Germinal center (tissue), 1 donor: ENCODE data around the gene TEX12.
A peak's percentile ranks its signal among the peaks of the same experiment; 100 is the strongest.
"Not testable (repeated sequence)": the region's sequence is repeated elsewhere in the genome, so short reads cannot be mapped to it uniquely, and the experiment has no call there.

Source experiments
- DNase-seq: peaks from one replicate; pipeline ENCODE4 v3.0.0; 2012; ENCODE audit warnings: mixed read lengths, low spot score

The TEX12 gene

GRCh38 chr11:112165049-112165448 is 2.1 kb upstream of the TEX12 start:
- no peak for DNase-seq

DNA sequence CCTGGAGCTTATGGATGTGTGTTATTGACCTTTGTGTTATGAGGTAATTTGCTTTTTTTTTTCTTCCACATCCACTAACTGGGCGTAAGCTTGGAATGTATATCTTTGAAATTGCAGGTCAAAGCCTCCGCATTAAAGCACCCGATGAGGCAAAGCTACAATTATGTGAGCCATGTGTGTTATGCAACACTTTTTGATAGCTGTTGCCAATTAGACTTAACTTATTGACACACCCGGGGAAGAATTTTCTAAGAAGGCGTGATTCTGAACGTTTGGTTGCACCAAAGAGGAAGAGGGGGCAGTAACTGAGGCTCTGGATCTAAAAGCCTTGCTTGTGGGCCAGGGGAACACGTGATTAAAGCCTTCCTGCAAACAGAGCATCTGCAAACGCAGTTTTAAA is 610 bp upstream of the TEX12 start:
- no peak for DNase-seq

GRCh38 chr11:112172362-112172994 is 5.3 kb downstream of the TEX12 start:
- DNase-seq = no peak

GRCh38 chr11:112173152-112173551 is 6.0 kb downstream of the TEX12 start:
- DNase-seq = no peak

- DNase-seq = peak; percentile 15
Observed at GRCh38 chr11:112174789-112175598, 7.8 kb downstream of the TEX12 start, which contains the start of gene BCO2. Gene BCO2, plus strand, starts transcription at chr11:112175512. Its CDS starts 90 bp downstream, at chr11:112175602.

DNA sequence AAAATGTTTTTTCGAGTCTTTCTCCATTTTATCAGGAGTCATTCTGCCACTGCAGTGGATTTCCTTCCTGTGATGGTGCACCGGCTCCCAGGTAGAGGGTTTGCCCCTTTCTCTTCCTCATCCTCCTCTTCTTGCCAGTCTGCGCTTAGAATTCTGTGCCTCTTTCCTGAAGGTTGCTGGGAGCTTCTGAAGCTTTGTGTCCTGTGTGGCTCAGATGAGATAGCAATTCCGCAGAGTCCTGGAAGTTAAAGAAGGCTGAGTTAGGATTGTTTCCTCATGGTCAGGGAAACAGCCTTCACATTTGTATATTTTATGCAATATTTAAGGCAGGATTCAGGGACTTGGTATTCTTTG is 8.4 kb downstream of the TEX12 start:
- no peak for DNase-seq

- DNase-seq = no peak
Observed at GRCh38 chr11:112176077-112176476, 8.9 kb downstream of the TEX12 start.

GRCh38 chr11:112177589-112177988 is 10.4 kb downstream of the TEX12 start:
- no peak for DNase-seq

GRCh38 chr11:112178428-112178827 is 11.3 kb downstream of the TEX12 start:
- DNase-seq = no peak

DNA sequence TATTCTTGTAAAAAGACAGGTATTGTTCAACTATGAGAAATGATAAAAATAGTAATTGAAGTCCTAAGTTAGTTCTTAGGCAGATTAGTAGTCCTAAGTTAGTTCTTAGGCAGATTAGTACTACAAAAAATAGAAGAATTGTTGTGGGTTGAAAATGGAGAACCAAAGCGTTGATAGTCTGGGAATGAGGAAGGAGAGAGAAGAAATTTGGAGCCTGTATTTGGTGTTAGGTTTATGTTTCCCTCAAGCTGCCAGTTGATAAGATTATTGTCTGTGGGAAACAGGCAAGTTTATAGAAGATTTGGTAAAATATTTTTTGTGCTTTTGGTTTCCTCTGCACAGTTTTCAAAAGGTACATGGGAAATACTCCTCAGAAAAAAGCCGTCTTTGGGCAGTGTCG is 11.8 kb downstream of the TEX12 start:
- DNase-seq = no peak

DNA sequence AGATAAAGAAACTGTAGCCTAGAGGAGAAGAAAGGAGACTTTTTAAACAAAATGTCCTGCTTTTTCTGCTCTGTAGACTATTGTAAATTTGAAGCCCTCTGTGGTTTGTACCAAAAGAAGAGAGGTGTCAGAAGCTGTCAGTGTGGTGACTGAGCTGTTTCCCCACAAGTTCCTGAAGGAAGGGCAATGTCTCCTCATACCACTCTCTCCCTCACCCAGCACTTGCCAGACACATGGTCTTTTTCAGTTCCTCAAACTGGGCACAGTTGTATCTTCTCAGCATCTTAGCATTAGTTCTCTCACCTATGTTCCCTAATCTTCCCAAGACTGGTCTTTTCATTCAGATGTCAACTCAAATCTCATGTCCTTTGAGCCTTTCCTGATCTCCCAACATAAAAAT is 12.4 kb downstream of the TEX12 start:
- no peak for DNase-seq

DNA sequence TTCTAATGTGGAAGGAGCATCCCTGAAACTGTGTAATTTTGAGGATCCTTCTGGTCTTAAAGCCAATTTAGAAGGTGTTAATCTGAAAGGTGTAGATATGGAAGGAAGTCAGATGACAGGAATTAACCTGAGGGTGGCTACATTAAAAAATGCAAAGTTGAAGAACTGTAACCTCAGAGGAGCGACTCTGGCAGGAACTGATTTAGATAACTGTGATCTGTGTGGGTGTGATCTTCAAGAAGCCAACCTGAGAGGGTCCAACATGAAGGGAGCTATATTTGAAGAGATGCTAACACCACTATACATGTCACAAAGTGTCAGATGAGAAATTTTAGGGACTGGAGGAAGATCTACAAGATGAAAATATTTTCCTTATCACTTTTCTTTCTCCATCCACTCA is 15.7 kb downstream of the TEX12 start:
- no peak for DNase-seq

- no peak for DNase-seq
Observed at GRCh38 chr11:112185883-112186282, 18.7 kb downstream of the TEX12 start.

DNA sequence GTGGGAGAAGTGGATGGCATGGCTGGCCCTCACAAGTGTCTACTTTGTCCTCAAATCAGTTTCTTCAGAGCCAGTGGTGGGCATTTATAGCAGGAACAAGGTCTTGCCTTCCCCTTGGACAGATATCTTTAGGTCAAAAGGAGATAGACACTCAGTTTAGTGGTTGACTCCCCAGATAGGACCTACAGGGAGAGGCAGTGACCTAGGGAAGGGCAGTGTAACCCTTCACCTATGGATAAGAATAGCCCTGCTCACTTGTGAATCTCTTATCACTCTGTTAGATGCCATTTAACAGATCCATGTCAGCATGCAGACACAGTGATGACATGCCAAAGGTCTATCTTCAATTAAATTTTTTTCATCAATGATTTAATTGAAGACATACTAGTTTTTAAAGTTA is 19.1 kb downstream of the TEX12 start:
- DNase-seq = no peak

GRCh38 chr11:112195113-112195512 is 27.9 kb downstream of the TEX12 start:
- DNase-seq = not testable (repeated sequence)

DNA sequence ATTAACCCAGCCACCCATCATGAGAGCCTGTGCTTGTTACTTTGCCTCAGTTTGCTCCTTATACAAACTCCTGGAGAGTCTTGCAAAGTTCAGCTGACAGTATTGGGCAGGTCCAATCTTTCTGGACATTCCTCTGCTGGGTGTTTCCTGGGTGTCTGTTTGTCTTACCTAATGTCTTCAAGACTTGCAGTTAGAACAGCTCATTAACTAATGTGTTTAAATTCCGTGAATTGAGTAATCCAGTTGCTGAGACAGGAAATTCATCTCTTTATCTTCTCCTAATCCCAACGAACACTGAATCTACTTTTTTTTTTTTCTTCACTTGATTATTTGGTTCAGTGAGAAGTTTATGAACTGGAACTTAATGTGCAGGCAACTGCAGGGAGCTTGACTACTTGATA is 28.8 kb downstream of the TEX12 start:
- no peak for DNase-seq

- no peak for DNase-seq
Observed at GRCh38 chr11:112196519-112197087, 29.4 kb downstream of the TEX12 start.

DNA sequence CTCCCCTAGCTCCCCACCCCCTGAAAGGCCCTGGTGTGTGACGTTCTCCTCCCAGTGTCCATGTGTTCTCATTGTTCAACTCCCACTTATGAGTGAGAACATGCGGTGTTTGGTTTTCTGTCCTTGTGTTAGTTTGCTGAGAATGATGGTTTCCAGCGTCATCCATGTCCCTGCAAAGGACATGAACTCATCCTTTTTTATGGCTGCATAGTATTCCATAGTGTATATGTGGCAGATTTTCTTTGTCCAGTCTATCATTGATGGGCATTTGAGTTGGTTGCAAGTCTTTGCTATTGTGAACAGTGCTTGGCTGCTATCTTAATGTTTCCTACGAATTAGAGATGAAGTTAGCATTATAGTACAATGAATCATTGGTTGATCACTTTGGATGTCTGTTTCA is 31.9 kb downstream of the TEX12 start:
- not testable (repeated sequence) for DNase-seq

DNA sequence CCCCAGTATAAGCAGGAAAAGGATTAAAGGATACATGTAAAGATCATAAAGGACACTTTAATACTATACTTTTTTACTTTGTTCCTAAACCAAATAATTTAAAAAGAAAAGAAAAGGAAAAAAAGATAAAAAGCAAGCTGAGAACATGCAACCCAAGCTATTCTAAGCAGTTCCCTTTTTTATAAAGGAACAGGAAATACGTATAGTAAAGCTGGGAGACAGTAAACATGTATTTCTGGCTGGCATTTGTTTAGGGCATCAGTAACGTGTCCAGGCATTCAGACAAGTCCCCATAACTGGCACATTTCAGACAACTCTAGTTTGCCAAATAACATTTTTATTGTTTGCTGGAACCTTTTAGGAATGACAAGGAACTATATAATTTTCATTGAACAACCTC is 33.1 kb downstream of the TEX12 start:
- no peak for DNase-seq

DNA sequence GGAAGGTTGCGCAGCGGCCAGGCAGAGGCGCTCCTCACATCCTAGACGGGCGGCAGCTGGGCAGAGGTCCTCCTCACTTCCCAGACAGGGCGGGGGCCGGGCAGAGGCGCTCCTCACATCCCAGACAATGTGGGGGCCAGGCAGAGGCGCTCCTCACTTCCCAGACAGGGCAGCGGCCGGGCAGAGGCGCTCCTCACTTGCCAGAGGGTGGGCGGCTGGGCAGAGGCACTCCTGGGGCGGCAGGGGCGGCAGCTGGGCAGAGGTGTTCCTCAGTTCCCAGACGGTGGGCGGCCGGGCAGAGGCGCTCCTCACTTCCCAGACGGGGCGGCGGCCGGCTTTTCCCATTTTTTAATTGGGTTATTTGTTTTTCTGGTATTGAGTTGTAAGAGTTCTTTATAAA is 38.9 kb downstream of the TEX12 start:
- DNase-seq = no peak

DNA sequence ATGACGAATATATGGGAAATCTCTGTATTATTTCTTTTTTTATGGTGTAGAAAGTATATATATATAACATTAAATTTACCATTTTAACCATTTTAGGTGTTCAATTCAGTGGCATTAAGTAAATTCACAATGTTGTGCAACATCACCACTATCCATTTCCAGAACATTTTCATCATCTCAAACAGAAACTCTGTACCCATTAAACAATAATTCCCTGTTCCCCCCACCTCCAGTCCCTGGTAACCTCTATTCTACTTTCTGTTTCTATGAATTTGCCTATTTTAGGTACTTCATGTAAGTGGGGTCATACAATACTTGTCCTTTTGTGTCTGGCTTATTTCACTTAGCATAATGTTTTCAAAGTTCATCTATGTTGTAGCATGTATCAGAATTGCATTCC is 43.7 kb downstream of the TEX12 start:
- no peak for DNase-seq

- no peak for DNase-seq
Observed at GRCh38 chr11:112211536-112211935, 44.4 kb downstream of the TEX12 start.

DNA sequence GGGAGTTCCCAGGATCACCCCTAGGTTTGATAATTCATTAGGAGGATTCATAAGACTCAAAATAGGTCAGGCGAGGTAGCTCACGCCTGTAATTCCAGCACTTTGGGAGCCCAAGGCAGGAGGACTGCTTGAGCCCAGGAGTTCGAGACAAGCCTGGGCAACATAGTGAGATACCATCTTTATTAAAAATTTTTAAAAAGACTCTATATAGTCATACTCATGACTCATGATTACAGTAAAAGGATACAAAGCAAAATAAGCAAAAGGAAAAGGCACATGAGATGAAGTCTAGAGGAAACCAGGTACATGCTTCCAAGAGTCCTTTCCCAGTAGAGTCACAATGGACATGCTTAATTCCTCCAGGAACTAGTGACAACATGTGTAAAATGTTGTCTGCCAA is 45.1 kb downstream of the TEX12 start:
- DNase-seq = no peak
